HG02870 (cell line): ENCODE data around the gene KRT79.
"Not testable (repeated sequence)": the region's sequence is repeated elsewhere in the genome, so short reads cannot be mapped to it uniquely, and the experiment has no call there.

Experiments used
- ATAC-seq: cut with Tn5 transposase; IDR thresholded peaks from one replicate; pipeline ENCODE4 v1.9.1; 2021; ENCODE audit warnings: mild to moderate bottlenecking, moderate library complexity; ENCODE audit not compliant: unreplicated experiment

The KRT79 gene

GRCh38 chr12:52833922-52834726, at the start of gene KRT79:
Gene KRT79, minus strand, starts transcription at chr12:52834311. Its CDS starts 51 bp downstream, at chr12:52834260.
- ATAC-seq = no peak

- not testable (repeated sequence) for ATAC-seq
Measured at GRCh38 chr12:52880499-52880898, 46.4 kb upstream of the KRT79 start.

GRCh38 chr12:52879394-52880351, 45.6 kb upstream of the KRT79 start:
- ATAC-seq = peak; percentile 63

- ATAC-seq = no peak
Measured at GRCh38 chr12:52878507-52879393, 44.6 kb upstream of the KRT79 start.

- ATAC-seq = no peak
Measured at GRCh38 chr12:52877242-52877641, 43.1 kb upstream of the KRT79 start.

GRCh38 chr12:52876372-52876771, 42.3 kb upstream of the KRT79 start:
- no peak for ATAC-seq

- ATAC-seq = no peak
Measured at GRCh38 chr12:52874573-52875435, 40.7 kb upstream of the KRT79 start.

- no peak for ATAC-seq
Measured at GRCh38 chr12:52873832-52874572, 39.9 kb upstream of the KRT79 start.

- no peak for ATAC-seq
Measured at GRCh38 chr12:52873513-52873831, 39.4 kb upstream of the KRT79 start.

- ATAC-seq = no peak
Measured at GRCh38 chr12:52872644-52873389, 38.7 kb upstream of the KRT79 start.

- ATAC-seq = no peak
Measured at GRCh38 chr12:52871291-52872039, 37.4 kb upstream of the KRT79 start.

- ATAC-seq = peak; percentile 55
Measured at GRCh38 chr12:52870361-52871290, 36.5 kb upstream of the KRT79 start.

GRCh38 chr12:52867642-52868041, 33.5 kb upstream of the KRT79 start:
- no peak for ATAC-seq

- no peak for ATAC-seq
Measured at GRCh38 chr12:52867152-52867551, 33.0 kb upstream of the KRT79 start.

GRCh38 chr12:52865090-52865944, 31.2 kb upstream of the KRT79 start:
- ATAC-seq = no peak

- ATAC-seq = no peak
Measured at GRCh38 chr12:52862023-52862422, 27.9 kb upstream of the KRT79 start.
